ENCODE measurements around the gene MRPS27.

MRPS27 gene

DNA sequence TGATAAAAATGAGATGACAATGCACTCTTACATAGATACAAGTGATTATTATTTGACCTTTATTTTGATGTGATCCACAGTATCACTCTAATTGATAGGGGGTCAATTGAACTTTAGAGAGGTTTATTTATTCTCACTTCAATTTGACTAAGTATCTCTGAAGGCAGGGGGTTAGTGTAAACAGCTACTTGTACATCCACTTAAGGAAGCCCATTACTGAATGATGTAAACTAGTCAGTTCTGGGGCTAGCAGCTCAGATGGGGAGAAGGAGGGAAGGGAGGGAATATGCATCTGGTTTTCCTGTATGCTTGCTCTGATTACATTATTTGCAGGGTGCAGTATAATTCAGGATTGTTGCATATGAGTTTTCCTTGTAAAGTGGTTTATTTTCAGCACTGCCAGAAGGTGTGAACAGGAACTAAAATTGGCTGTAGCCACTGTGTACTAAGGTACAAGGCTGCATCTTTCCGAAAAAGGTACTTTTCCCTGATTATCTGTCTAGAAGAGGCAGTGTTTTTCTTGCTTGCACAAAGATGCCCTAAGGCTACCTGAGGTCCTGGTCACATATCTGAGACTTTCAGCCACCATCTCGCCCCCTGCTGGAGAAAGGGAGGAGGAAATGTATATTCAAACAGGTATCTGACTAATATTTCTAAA is 51.2 kb downstream of the MRPS27 start:
- no peak for DNase-seq (ENCODE audit: extremely low read depth, low read depth)
- H3K4me3 ChIP-seq (replicated peaks; ENCODE audit: low read depth, low read length): no peak overlapping the region

DNA sequence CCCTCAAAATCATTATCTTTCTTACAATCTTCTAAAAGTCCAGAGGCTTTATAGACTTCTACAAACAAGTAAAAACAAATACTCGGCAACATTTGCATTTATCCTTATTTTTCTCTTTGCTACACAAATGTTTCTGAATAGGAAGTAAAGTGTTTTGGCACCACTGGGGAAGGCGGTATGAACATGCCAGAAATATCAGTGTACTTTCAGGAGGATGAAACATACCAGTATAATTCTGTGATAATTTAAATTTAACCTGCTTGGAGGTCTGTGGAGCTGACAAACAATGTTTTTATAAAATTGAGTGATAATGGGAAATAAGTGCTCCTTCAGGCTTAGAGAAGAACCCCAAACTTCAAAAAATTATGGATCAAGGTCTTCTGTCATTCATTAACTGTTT is 51.8 kb downstream of the MRPS27 start:
- TF ChIP-seq, protein P1, sequence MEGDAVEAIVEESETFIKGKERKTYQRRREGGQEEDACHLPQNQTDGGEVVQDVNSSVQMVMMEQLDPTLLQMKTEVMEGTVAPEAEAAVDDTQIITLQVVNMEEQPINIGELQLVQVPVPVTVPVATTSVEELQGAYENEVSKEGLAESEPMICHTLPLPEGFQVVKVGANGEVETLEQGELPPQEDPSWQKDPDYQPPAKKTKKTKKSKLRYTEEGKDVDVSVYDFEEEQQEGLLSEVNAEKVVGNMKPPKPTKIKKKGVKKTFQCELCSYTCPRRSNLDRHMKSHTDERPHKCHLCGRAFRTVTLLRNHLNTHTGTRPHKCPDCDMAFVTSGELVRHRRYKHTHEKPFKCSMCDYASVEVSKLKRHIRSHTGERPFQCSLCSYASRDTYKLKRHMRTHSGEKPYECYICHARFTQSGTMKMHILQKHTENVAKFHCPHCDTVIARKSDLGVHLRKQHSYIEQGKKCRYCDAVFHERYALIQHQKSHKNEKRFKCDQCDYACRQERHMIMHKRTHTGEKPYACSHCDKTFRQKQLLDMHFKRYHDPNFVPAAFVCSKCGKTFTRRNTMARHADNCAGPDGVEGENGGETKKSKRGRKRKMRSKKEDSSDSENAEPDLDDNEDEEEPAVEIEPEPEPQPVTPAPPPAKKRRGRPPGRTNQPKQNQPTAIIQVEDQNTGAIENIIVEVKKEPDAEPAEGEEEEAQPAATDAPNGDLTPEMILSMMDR (IDR thresholded peaks at IDR 0.05; ENCODE audit: low read depth, low read length, missing control alignments): no peak
- no peak for DNase-seq (ENCODE audit: extremely low read depth, low read depth)
- H3K4me3 ChIP-seq (replicated peaks; ENCODE audit: low read depth, low read length): no peak overlapping the region

More for the DNA sequence above, 51.2 kb downstream of the MRPS27 start:
- TF ChIP-seq, protein P1 (IDR thresholded peaks at IDR 0.05; ENCODE audit: low read depth, low read length, missing control alignments): peak; percentile 69

DNA sequence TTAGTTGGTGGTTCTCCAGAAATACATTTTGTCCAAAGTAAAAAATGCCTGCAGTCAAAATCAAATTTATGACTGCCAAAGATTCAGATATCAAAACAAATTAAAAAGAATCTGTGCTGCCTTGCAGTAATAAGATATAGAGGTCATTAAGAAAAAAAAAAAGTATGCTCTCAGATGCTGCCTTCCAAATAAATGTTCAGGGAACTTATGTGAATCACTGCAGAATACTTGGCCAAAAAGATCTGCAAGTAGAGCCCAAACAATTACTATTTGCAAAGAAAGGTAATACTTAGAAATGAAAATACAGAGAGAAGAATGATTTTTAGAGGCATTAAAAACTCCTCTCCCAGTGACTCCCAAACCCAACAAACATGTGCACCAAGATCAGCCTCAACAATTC is 52.4 kb downstream of the MRPS27 start:
- TF ChIP-seq, protein P1 (IDR thresholded peaks at IDR 0.05; ENCODE audit: low read depth, low read length, missing control alignments): no peak
- no peak for DNase-seq (ENCODE audit: extremely low read depth, low read depth)
- H3K4me3 ChIP-seq (replicated peaks; ENCODE audit: low read depth, low read length): no peak overlapping the region

DNA sequence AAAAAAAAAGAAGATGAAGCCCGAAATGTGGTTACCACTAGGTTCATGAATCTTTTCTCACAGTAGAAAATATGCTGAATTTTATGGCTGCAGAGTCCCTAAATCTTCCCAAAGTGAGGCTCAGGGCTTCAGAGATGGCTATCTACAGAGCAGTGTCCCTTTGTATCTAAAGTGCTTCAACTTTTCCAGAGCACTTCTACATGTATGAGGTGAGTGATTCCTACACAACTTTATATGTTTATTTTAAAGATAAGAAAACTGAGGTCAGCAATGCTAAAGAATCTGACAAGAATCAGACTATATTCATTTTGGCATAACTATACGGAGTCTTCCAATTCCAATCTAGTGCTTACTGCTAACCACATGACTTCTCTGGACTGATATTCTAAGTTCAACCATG is 53.2 kb downstream of the MRPS27 start:
- H3K4me3 ChIP-seq (replicated peaks; ENCODE audit: low read depth, low read length): no peak overlapping the region
- no peak for DNase-seq (ENCODE audit: extremely low read depth, low read depth)
- TF ChIP-seq, protein P1 (IDR thresholded peaks at IDR 0.05; ENCODE audit: low read depth, low read length, missing control alignments): no peak

DNA sequence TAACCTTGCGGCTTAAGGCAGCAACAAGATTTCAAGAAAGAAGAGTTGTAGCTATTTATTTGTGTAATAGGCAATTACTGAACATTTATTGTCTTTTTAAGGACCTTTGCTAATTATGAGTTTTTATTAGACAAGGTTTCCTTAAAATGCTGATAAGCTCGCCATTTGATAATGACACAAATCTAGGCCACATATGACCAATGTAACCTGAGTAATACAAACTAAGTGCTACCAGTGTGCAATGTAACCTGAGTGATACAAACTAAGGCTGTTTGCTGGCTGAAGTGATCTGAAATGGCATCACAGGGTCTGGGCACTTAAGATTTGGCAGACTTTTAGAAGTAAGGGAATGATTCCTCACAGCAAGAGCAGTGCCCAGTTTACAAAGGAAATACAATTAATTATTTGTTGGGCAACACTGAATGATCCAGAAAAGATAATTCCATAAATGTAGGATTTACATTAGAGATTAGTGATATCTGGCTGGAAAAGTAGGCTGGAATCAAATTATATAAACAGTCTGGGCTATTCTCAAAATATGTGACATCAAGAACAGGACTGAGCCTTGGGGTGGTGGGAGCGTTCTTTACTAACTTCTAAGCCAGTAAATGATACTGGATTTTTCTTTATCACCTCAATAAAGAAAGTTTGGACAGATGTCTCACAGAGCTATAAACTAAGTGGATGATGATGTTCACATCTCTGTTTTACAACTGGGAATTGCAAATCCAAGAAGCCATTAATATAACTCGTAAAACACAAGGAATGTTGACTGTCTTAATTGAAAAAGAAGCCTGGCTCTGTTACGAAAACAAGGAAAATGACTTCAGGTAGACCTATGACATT is 54.8 kb downstream of the MRPS27 start:
- DNase-seq (ENCODE audit: extremely low read depth, low read depth): no peak

DNA sequence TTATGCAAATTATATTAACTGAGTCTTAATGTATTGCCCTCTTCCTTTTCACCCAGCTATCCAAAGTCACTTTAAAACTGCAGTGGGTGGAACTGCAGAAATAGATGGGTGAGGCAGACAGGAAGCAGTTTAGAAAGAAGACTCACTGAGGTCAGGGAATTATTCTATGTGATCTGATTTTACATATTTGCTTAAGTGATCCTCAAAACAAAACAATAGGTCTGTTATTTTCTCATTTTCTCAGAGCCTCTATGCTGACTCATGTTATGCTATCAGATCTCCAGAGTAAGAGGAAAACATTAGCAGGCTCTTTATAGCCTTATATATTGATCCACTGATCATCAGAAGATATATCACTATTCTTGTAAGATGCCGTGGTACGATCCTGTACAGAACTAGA is 63.5 kb downstream of the MRPS27 start:
- TF ChIP-seq, protein P1 (IDR thresholded peaks at IDR 0.05; ENCODE audit: low read depth, low read length, missing control alignments): no peak
- DNase-seq (ENCODE audit: extremely low read depth, low read depth): no peak
- no peak overlapping the region for H3K4me3 ChIP-seq (replicated peaks; ENCODE audit: low read depth, low read length)

More for the DNA sequence above, 54.8 kb downstream of the MRPS27 start:
- TF ChIP-seq, protein P1 (IDR thresholded peaks at IDR 0.05; ENCODE audit: low read depth, low read length, missing control alignments): no peak
- no peak overlapping the region for H3K4me3 ChIP-seq (replicated peaks; ENCODE audit: low read depth, low read length)
